Osteoblast (primary cell): ENCODE results near the gene ACY1. TPM values are rescaled to one million over a fixed set of nuclear protein-coding genes. Genes with fewer than 3 reads are reported as not detected.

Experiments used
- DNase-seq: peaks from one replicate; pipeline ENCODE4 v3.0.0; 2011; ENCODE audit warnings: low spot score, mixed read lengths; ENCODE audit not compliant: insufficient read length; ENCODE audit errors: missing footprints
- H2AFZ ChIP-seq: 2 replicates; pipeline ENCODE4 v1.6.0; 2011; ENCODE audit warnings: mild to moderate bottlenecking, low read length
- H3K27ac ChIP-seq: 2 replicates; pipeline ENCODE4 v1.5.1; 2011; ENCODE audit warnings: mild to moderate bottlenecking, low read depth, low read length, moderate library complexity
- H3K27me3 ChIP-seq: 2 replicates; pipeline ENCODE4 v1.6.0; 2012; ENCODE audit warnings: mild to moderate bottlenecking, control low read depth, inconsistent platforms, low read length, moderate library complexity; ENCODE audit not compliant: insufficient read depth
- H3K36me3 ChIP-seq: 2 replicates; pipeline ENCODE4 v1.5.1; 2011; ENCODE audit warnings: mild to moderate bottlenecking, low read length, control low read depth, moderate library complexity; ENCODE audit not compliant: insufficient read depth
- H3K4me1 ChIP-seq: 2 replicates; pipeline ENCODE4 v1.5.1; 2011; ENCODE audit warnings: mild to moderate bottlenecking, low read length, control low read depth, moderate library complexity; ENCODE audit not compliant: insufficient read depth
- H3K4me2 ChIP-seq: 2 replicates; pipeline ENCODE4 v1.6.0; 2011; ENCODE audit warnings: mild to moderate bottlenecking, low read length; ENCODE audit not compliant: insufficient read depth
- H3K4me3 ChIP-seq: fragments of 200-600 bp; sonication (generic); 3 replicates; pipeline ENCODE4 v1.5.1; 2012; ENCODE audit warnings: mild to moderate bottlenecking, low read length, inconsistent platforms; ENCODE audit not compliant: insufficient read depth
- H3K79me2 ChIP-seq: 2 replicates; pipeline ENCODE4 v1.6.0; 2012; ENCODE audit warnings: mild to moderate bottlenecking, low read length, control low read depth, inconsistent platforms; ENCODE audit not compliant: insufficient read depth
- H3K9me3 ChIP-seq: 2 replicates; pipeline ENCODE4 v1.5.1; 2011; ENCODE audit warnings: low read depth, low read length, control low read depth
- H4K20me1 ChIP-seq: 2 replicates; pipeline ENCODE4 v1.6.0; 2012; ENCODE audit warnings: mild to moderate bottlenecking, low read length, control low read depth; ENCODE audit not compliant: insufficient read depth
- total RNA-seq: library from RNA; depleted of rRNA; stranded (reverse); fragments of >200 nt; gene quantifications from 2 replicates; pipeline ENCODE4 v1.2.3, GENCODE V29; 2012
- TF ChIP-seq, protein P1 (sequence below): IDR thresholded peaks from 2 replicates; pipeline ENCODE4 v1.5.1; 2011; ENCODE audit warnings: mild to moderate bottlenecking, low read depth, low read length, moderate library complexity; ENCODE audit errors: extremely low read depth

The ACY1 gene
- total RNA-seq, 1 donor = 37.6 TPM

DNA sequence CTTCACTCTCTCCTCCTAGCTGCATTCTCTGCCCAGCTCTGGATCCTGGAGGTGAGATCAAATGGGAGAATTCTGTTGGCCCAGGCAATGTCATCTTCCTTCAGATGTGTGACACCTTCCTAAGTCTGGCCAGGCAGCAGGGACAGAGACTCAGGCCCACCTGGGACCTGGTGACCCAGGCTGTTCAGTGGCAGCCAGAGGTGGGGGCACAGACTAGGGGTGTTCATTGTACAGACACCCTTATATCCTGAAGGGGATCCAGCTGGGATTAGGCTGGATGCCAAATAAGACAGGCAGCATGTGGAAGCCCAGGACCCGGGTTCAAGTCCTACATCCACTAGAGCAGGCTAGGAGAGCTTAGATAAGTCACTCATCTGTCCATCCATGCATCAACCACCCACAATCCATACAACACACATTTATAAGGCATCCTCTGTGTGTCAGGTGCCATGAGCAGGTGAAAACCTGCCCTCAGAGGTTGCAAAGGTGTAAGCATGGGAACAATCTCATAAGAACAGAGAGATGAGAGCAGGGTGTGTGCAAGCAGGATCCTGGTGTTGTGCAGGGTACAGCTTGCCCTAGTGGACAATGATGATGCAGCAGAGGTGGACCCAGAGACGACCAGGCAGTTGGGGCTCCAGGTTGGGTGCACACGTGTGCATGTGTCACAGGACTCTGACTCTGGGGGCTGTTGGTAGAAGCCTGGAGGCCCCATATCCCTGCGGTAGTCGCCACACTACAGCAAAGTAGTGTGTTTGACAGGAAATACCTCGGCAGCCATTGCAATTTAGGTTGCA lies 30.7 kb downstream of the ACY1 start:
- TF ChIP-seq, protein P1, sequence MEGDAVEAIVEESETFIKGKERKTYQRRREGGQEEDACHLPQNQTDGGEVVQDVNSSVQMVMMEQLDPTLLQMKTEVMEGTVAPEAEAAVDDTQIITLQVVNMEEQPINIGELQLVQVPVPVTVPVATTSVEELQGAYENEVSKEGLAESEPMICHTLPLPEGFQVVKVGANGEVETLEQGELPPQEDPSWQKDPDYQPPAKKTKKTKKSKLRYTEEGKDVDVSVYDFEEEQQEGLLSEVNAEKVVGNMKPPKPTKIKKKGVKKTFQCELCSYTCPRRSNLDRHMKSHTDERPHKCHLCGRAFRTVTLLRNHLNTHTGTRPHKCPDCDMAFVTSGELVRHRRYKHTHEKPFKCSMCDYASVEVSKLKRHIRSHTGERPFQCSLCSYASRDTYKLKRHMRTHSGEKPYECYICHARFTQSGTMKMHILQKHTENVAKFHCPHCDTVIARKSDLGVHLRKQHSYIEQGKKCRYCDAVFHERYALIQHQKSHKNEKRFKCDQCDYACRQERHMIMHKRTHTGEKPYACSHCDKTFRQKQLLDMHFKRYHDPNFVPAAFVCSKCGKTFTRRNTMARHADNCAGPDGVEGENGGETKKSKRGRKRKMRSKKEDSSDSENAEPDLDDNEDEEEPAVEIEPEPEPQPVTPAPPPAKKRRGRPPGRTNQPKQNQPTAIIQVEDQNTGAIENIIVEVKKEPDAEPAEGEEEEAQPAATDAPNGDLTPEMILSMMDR = no peak
- Histone ChIP-seq H3K4me1 (peaks cover 4% of the 10 kb centered on the region), H3K27ac (no peak overlapping the region), H2AFZ (no peak overlapping the region), H4K20me1 (no peaks in the 10 kb centered on the region), H3K4me2 (no peak overlapping the region), H3K27me3 (no peaks in the 10 kb centered on the region), H3K4me3 (no peak overlapping the region), H3K36me3 (no peaks in the 10 kb centered on the region), H3K9me3 (no peaks in the 10 kb centered on the region), H3K79me2 (no peaks in the 10 kb centered on the region)
- DNase-seq = no peak

DNA sequence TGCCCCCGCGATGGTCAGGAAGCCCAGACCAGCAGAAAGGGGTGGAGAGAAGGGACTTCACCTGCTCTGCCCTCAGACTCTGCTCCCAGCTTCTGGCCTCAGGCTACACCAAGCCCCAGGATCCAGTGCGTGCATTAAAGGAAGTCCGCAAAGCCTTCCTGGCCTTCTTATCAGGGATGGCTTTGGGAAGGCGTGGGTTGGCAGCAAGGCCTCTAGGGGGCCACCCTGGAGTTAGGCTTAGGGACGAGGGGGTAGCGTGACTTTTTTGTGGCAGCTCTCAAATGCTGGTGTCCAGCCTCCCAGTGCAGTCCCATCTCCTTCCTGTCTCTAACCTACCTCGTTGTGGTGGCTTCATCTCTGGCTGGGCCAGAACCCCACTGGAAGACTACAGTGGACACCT lies 31.3 kb downstream of the ACY1 start:
- Histone ChIP-seq H3K4me2 (no peak overlapping the region), H3K27ac (no peak overlapping the region), H3K4me1 (peaks cover 6% of the 10 kb centered on the region), H3K79me2 (no peaks in the 10 kb centered on the region), H3K36me3 (no peaks in the 10 kb centered on the region), H3K9me3 (no peaks in the 10 kb centered on the region), H3K4me3 (no peak overlapping the region), H4K20me1 (no peaks in the 10 kb centered on the region), H3K27me3 (no peaks in the 10 kb centered on the region), H2AFZ (no peak overlapping the region)
- DNase-seq = no peak
- TF ChIP-seq, protein P1 = peak; percentile 42

DNA sequence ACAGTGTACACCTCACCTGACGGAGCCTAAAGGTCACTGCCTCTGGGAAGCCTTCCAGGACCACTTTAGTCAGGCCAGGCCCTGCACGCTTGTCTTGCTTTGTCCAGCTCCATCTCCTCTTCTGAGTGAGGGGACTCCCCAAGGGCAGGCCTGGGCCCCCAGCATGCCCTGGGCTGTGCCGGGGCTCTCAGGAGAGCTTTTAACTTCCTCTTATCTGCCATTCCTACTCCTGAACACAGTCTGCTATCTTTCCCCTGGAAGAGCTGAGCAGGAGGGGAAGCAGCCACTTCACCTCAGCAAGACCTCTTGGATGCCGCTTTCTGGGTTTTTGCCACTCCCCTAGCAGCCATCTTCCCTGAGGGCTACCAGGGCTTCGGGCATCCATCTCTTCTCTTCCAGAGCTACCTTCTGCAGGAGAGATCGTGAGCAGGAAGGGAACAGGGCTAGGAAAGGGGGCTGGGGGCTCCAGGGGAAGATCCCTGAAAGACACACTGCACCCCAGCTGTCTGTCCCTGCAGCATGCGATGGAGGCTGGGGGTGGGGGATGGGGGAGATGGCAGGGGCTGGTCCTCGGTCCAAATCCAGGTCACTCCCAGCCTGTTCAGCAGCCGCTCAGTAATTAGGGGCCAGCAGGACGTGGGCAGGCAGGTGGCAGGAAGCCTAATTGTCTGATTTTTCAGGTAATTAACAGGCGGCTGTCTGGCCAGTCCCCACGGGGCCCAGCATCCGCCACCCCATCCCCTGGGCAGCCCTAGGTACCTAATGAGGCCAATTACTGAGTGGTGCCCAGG lies 32.3 kb downstream of the ACY1 start:
- Histone ChIP-seq H3K27ac (no peak overlapping the region), H3K4me3 (no peak overlapping the region), H3K27me3 (no peaks in the 10 kb centered on the region), H4K20me1 (no peaks in the 10 kb centered on the region), H3K4me1 (peaks cover 9% of the 10 kb centered on the region), H3K79me2 (no peaks in the 10 kb centered on the region), H3K36me3 (no peaks in the 10 kb centered on the region), H3K9me3 (no peaks in the 10 kb centered on the region), H3K4me2 (no peak overlapping the region), H2AFZ (no peak overlapping the region)
- DNase-seq = no peak
- TF ChIP-seq, protein P1 = no peak

DNA sequence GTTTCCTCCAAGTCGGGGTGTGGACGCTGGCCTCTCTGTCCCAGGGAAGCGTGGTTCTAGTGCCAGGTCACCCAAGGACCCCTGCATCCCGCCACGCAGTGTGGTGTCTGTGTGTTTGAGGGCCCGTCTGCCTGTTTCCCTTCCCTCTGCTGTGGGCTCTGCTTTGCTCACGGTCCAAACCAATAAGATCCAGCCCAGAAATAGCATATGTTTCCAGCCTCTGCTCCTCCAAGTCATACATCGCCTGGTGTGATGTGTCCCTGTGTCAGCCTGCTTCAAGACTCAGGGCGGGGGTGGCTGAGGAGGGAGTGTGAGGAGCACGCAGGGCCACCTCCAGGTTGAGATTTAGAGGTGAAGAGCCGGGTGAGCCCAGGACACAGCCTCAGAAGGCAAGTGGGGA lies 34.3 kb downstream of the ACY1 start:
- Histone ChIP-seq H3K4me2 (no peak overlapping the region), H3K4me1 (peaks cover 19% of the 10 kb centered on the region), H3K27ac (no peak overlapping the region), H2AFZ (peak overlapping the region; percentile 67), H3K4me3 (no peak overlapping the region), H3K79me2 (no peaks in the 10 kb centered on the region), H4K20me1 (no peaks in the 10 kb centered on the region), H3K36me3 (no peaks in the 10 kb centered on the region), H3K27me3 (no peaks in the 10 kb centered on the region), H3K9me3 (no peaks in the 10 kb centered on the region)
- TF ChIP-seq, protein P1 = no peak
- DNase-seq = no peak
